Astrocyte of the cerebellum (primary cell): ENCODE results near the gene HPS4.

Experiments
- DNase-seq: peaks from one replicate; pipeline ENCODE4 v3.0.0-alpha.2; 2011; ENCODE audit warnings: low read depth
- H3K4me3 ChIP-seq: 2 replicates; pipeline ENCODE4 v1.5.1; 2011; ENCODE audit warnings: mild to moderate bottlenecking, low read depth, low read length, moderate library complexity
- in situ Hi-C: cut with HindIII; loops from 2 replicates; pipeline ENCODE4 v1.10.0; 2017; ENCODE audit warnings: low sequenced_read_pairs
- TF ChIP-seq, protein P1 (sequence below): IDR thresholded peaks from 2 replicates; pipeline ENCODE4 v1.5.1; 2012; ENCODE audit warnings: low read length, low read depth, moderate library complexity, mild to moderate bottlenecking; ENCODE audit errors: missing control alignments

Gene HPS4

DNA sequence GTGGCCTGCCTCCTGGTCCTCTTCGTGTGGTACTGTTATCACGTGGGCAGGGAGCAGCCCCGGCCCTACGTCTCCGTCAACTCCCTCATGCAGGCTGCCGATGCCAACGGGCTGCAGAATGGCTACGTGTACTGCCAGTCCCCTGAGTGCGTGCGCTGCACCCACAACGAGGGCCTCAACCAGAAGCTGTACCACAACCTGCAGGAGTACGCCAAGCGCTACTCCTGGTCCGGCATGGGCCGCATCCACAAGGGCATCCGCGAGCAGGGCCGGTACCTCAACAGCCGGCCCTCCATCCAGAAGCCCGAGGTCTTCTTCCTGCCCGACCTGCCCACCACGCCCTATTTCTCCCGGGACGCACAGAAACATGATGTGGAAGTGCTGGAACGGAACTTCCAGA is 49.8 kb downstream of the HPS4 start:
- no peak overlapping the region for H3K4me3 ChIP-seq
- TF ChIP-seq, protein P1, sequence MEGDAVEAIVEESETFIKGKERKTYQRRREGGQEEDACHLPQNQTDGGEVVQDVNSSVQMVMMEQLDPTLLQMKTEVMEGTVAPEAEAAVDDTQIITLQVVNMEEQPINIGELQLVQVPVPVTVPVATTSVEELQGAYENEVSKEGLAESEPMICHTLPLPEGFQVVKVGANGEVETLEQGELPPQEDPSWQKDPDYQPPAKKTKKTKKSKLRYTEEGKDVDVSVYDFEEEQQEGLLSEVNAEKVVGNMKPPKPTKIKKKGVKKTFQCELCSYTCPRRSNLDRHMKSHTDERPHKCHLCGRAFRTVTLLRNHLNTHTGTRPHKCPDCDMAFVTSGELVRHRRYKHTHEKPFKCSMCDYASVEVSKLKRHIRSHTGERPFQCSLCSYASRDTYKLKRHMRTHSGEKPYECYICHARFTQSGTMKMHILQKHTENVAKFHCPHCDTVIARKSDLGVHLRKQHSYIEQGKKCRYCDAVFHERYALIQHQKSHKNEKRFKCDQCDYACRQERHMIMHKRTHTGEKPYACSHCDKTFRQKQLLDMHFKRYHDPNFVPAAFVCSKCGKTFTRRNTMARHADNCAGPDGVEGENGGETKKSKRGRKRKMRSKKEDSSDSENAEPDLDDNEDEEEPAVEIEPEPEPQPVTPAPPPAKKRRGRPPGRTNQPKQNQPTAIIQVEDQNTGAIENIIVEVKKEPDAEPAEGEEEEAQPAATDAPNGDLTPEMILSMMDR, result no peak
- in situ Hi-C loops, result no loop called here
- DNase-seq, result no peak

DNA sequence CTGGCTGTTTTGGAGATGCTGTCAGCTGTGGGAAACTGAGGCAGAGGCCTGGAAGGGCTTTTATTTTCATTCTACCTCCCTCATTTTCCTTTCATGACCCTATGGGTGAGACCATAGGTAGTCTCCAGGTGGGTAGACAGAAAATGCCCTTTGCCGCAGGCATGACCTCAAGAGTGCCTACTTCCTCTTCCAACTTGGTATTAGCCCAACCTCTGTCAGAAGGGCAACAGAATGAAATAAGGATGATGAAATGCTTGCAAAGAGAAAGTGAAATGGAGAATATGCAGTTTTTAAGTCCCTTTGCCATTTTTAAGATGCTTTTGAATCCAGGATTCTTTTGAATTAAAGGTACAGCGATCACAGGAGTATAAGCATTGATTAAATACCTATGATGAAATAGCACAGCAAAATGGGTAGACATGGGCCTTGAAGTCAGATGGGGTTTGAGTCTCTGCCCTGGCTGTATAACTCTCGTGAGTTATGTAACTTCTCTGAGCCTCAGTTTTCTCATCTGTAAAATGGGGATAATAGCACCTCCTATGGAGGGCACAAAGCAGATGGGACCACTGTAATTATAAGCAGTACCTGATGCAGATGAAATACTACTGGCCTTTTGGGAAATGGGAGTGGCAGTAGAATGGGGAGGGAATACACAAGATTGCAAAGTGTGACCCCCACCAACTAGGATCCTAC is 50.8 kb downstream of the HPS4 start:
- TF ChIP-seq, protein P1, result no peak
- no peak overlapping the region for H3K4me3 ChIP-seq
- in situ Hi-C loops, result no loop called here
- DNase-seq, result no peak

DNA sequence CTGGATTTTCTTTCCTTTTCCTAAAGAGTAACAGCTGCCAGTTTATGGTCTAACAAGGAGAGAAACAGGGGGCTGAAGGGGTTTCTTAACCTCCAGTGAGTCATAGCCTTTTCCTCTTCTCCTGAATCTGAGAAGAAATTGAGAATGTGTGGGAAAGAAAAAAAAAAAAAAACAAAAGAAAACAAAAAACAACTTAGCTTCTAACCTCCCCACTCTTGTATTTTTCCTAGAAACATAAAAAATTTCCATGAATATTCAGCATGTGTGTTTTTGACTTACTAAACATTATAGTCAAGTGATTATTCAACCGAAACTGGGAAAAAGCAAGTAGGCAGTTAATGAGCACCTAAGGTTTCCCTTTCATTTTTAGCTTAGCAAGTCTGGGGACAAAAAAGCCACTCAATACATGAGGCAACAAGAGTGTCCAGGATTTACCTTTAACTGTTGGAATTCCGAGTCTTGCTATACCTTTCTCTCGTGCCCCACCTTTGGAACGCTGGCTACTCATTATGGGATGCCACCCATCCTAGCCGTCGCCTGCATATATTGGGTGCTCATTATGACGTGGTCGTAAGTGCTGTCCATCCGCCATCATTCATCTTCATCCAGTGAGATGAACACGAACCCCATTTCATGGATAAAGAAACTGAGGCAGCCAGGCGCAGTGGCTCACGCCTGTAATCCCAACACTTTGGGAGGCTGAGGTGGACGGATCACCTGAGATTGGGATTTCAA is 52.2 kb downstream of the HPS4 start:
- in situ Hi-C loops, result no loop called here

DNA sequence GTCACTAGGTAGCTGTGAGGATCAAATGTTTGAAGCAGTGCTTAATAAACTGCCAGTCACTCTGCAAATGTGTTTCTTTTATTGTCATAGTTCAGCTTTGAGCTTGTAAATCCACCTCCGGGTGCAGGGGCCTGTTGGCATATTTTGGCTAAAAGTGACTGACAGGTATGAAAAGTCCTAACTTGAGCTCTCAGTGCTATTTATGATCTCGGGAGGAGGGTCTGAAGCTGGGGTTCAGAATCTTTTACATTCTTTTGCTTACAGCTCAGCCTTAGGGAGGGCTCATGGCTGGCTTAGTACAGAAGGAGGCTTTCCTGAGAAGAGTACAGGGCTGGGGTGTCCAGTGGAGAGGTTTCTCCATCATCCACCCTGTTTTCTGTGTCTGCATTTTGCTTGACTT is 53.0 kb downstream of the HPS4 start:
- no peak for DNase-seq
- in situ Hi-C loops, result no loop called here
- TF ChIP-seq, protein P1, result no peak
- no peak overlapping the region for H3K4me3 ChIP-seq

More for the DNA sequence above, 52.2 kb downstream of the HPS4 start:
- TF ChIP-seq, protein P1, result no peak
- no peak overlapping the region for H3K4me3 ChIP-seq
- no peak for DNase-seq

DNA sequence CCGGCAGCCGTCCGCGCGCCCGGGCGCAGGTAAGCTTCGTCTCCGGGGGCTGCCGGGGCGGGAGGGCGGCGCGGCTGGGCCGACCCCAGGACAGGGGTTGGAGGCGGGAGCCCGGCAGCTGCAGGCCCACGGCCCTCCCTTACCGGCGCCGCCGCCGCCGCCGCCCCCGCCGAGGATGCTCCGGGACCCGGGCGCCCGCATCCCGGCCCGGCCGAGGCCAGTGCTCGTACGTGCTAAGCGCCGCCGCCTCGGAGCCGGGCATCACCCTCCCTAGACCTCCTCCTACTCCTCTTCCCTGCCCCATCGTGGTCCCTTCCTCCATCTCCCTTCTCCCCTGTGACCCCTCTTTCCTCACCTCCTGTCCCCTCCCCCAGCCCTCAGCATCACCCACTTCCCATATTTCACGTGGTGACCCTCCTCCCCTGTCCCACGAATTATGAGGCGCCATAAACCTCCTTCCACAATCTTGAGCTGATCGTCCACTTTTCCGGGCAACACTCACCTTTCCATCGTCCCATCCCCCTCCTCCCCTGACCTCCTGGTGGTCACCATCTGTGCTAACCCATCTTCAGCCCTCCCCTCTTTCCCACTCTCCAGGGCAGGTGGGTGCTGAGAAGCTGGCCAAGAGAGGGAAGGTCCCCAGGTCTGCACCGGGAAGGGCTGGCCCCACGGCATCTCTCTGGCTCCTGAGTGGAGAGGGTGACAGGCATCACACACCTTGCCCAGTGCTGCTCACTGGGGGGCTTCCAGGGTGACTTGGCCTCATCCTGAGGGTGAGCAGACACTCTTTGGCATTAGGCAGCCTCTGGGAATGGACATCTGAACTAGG is 53.9 kb downstream of the HPS4 start:
- no peak for DNase-seq
- TF ChIP-seq, protein P1, result no peak
- peak overlapping the region; percentile 44 for H3K4me3 ChIP-seq
- in situ Hi-C loops, result no loop called here
